Ramos (cell line): ENCODE measurements around the gene PYHIN1.
"Not testable (repeated sequence)": the region's sequence is repeated elsewhere in the genome, so short reads cannot be mapped to it uniquely, and the experiment has no call there.

Experiments
- in situ Hi-C: fragments of 300-500 bp; cut with MboI; formaldehyde crosslinking; loops from one replicate; pipeline ENCODE4 v1.14.3; 2022; ENCODE audit warnings: low sequenced_read_pairs; ENCODE audit not compliant: unreplicated experiment

Gene PYHIN1

GRCh38 chr1:158978730-158979129 lies 47.4 kb downstream of the PYHIN1 start:
- in situ Hi-C loops, result no loop called here

DNA sequence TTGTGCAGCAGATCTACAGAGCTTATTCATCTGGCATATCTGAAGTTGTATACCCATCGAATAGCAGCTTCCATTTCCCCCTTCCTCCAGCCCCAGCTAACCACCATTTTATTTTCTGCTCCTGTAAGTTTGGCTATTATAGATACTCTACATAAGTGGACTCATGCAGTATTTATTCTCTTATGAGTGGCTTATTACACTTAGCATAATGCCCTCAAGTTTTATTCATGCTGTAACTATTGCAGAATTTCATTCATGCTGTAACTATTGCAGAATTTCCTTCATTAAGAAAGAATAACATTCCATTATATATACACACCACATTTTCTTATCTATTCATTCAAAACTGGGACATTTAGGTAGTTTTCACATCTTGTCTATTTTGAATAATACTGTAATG lies 47.9 kb downstream of the PYHIN1 start:
- in situ Hi-C loops, result no loop called here

GRCh38 chr1:158983235-158983634 lies 51.9 kb downstream of the PYHIN1 start:
- in situ Hi-C loops, result no loop called here

GRCh38 chr1:158984386-158984785 lies 53.0 kb downstream of the PYHIN1 start:
- in situ Hi-C loops, result no loop called here

GRCh38 chr1:158989424-158989823 lies 58.1 kb downstream of the PYHIN1 start:
- in situ Hi-C loops, result no loop called here

GRCh38 chr1:158992787-158993312 lies 61.5 kb downstream of the PYHIN1 start:
- in situ Hi-C loops, result no loop called here

GRCh38 chr1:158996998-158997397 lies 65.6 kb downstream of the PYHIN1 start:
- in situ Hi-C loops, result no loop called here

DNA sequence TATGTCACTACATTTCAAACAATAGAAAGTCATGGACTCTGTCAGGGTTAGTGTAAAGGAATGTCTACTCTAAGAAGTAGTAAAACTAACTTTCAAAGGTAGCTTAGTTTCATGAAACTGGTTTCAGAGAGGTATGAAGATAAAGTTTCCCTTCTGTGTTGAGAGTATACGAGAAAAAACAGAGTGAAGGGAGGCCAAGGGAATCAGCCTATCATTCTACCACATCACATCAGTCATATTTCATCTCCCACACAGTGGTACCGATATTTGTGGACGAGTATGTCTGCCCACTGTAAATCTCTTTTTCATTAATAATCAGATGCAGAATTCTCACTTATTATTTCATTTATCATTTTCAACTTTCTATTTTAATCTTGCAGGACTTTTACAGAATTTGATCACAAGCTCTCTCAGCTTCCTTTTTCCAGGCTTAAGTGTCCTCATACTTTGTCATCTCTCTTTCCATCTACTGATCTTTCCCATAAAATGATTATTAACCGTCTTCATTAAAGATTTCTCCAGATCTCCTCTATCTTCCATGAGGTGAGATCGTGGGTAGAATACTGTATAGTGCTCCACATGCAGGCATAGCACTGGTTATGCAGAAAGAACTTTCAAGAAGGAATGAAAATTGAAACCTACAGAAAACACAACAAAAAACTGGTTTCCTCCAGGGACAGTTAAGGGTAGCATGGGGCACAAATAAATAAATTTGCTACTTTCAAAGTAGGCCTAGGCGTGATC lies 66.9 kb downstream of the PYHIN1 start:
- in situ Hi-C loops, result no loop called here

DNA sequence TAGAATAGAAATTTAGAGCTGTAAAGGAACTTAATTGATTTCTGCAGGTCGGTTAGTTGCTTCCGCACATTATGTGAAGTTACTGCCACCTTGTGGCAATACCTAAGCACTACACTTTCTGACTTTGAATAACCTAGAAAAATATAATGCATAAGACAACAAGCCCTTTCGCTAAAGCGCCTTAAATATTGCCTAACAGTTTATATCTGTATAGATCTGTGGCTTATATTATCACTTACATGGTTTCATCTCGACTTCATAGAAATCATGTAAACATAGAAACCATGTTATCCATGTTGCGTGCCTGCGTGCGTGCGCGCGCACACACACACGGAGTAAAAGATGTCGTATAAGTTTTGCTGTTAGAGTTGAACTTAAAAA lies 67.4 kb downstream of the PYHIN1 start:
- in situ Hi-C loops, result no loop called here

DNA sequence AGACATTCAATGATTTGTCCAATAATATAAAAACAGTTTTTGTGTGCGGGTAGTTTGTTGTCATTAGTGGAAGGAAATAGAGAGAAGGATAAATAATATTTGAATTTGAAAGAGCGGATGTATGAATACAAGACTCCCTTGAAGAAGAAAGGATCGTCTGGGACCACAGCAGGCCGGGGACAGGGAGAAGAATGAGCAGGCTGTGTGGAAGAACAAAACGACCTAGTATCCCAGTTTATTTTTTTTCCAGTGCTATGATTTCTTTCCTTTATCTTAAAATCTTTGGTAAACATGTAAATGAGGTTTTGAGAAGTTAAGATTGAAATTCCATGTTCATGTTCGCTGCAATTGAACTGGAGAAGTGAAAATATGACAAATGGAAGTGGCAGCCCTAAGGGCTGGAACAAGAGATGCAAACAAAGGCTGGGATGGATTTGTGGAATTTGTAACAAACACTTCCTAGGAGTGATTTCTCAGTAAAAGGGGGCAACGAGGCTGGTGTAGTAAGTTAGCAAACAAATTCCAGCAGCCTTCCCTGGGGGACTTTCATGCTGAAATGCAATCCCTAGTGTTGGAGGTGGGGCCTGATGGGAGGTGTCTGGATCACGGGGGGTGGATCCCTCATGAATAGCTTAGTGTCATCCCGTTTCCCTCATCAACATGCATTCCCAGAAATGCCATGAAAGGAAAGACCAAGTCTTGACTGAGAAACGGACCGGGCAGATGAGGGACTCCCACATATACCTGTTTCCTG lies 68.1 kb downstream of the PYHIN1 start:
- in situ Hi-C loops, result no loop called here

GRCh38 chr1:159000070-159000409 lies 68.7 kb downstream of the PYHIN1 start:
- in situ Hi-C loops, result no loop called here

GRCh38 chr1:159000625-159001024 lies 69.3 kb downstream of the PYHIN1 start:
- in situ Hi-C loops, result no loop called here

- in situ Hi-C loops, result no loop called here
Measured at GRCh38 chr1:159005161-159005560, 73.8 kb downstream of the PYHIN1 start.

DNA sequence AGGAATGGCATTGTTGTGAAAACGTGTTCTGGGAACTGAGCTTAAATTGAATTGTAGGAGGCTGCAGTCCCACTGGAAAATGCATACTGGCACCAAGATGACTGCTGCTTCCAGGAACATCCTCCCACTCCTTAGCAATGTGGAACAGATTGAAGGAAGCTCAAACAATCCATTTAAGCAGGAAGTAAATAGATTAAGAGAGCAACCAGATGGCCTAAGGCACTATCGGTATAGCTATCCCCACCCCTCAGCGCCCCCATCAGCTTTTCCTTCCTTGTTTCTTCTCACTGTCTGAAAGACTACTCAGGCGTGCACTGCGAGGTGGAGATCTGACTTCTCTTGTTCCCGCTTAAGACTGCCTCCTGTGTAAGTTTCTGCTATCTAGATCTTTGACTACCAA lies 74.3 kb downstream of the PYHIN1 start:
- in situ Hi-C loops, result no loop called here

DNA sequence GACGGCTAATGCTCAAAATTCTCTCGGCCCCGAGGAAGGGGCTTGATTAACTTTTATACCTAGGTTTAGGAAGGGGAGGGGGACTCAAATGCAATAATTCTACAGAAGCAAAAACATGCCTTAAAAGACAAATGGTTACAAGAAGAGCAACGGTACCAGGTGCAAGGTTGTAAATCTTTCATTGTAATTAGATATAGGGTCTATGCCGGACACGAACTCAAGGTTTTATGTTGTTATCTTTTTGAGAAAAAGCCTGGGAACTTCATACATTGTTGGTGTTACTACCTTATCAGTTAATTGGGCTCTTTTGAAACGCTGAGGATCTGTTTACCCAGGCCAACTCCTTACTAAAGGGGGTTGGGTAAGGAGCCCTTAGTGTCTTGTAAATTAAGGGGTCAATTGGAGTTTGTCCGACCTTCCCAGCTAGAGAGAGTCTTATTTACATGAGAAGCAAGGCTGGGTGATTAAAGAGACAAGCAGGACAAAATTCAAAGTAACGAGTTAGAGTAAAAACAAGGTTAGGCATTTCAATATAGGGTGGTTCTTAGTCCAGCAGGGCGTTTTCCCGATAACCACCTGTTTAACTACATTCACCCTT lies 75.0 kb downstream of the PYHIN1 start:
- in situ Hi-C loops, result not testable (repeated sequence)

GRCh38 chr1:159007726-159008125 lies 76.4 kb downstream of the PYHIN1 start:
- in situ Hi-C loops, result no loop called here

DNA sequence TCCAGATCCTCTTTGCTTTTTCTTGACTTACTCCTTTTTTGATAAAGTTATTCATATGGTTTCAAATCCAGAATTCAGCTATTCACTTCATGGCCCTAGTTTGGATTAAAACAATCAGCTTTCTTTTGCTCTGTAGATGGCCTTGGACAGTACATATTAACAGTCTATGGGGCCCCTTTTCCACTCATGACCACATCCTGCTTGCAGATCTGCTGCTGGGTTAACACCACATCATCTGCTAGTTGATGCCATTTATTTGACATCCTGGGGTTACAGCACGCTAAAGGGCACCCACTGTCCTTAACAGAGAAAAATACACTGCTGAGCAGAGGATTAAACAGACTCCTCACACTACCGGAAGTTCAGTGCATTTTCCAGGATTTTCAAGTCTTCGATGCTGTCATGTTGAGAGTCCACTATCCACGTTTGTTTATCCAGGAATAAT lies 77.4 kb downstream of the PYHIN1 start:
- in situ Hi-C loops, result no loop called here

DNA sequence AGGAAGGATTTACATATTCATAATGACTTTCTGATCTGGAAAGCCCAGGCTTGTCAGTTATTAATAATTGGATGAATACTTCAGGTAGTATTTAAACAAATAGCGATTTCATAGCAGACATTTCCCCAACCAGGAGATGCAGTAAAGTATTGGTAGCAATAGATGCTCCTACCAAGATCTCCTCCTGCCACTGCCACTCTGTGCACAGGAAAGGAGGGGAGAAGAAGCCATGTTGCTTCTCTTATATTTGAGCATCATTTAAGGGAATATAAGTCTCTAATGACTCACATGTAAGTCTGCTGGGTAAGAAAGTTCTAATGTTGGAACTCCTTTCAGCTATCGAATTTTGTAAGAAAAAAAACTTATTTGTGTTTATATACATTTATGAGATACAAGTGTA lies 77.9 kb downstream of the PYHIN1 start:
- in situ Hi-C loops, result no loop called here

- in situ Hi-C loops, result no loop called here
Measured at GRCh38 chr1:159009704-159010361, 78.5 kb downstream of the PYHIN1 start, which contains the start of gene IFI16. Gene IFI16, plus strand, starts transcription at chr1:159009907. Its CDS starts 4,774 bp downstream, at chr1:159014681.

GRCh38 chr1:159010391-159010790 lies 79.0 kb downstream of the PYHIN1 start:
- in situ Hi-C loops, result no loop called here

DNA sequence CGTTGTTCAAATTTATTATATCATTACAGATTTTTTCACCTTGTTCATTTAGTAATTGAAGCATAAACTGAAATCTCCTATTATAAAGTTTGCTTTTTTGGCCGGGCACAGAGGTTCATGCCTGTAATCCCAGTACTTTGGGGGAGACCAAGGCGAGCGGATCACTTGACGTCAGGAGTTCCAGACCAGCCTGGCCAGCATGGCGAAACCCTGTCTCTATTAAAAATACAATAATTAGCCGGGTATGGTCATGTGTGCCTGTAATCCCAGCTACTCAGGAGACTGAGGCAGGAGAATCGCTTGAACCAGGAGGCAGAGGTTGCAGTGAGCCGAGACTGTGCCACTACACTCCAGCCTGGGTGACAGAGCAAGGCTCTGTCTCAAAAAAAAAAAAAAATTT lies 79.6 kb downstream of the PYHIN1 start:
- in situ Hi-C loops, result not testable (repeated sequence)
